Kidney (tissue), 14 donors: Measurements from ENCODE around the gene AR. TPM values are rescaled to one million over a fixed set of nuclear protein-coding genes. Genes with fewer than 3 reads are reported as not detected.

ENCODE experiments used
- DNase-seq, 5 donors: peaks; one replicate each; pipeline ENCODE4 v3.0.0-alpha.2; 2013 to 2020
- FAIRE-seq: peaks from 2 replicates; lab custom pipeline; 2012; peaks lifted over from hg19 to GRCh38; lab: Jason Lieb, UNC
- H3K27ac ChIP-seq, 2 donors: one replicate each; pipeline ENCODE4 v1.7.0; 2013; ENCODE audit warnings: low read depth in 2 of 2, low read length in 2 of 2, inconsistent platforms in 1 of 2
- H3K27me3 ChIP-seq: one replicate; pipeline ENCODE4 v1.7.1; 2013; ENCODE audit warnings: low read length, inconsistent platforms; ENCODE audit not compliant: control insufficient read depth, insufficient read depth
- H3K36me3 ChIP-seq, 3 donors: one replicate each; pipeline versions ENCODE4 v1.7.0 to v1.7.1; 2013; ENCODE audit warnings: low read length in 3 of 3, control low read depth in 1 of 3, inconsistent platforms in 1 of 3; ENCODE audit not compliant: insufficient read depth in 3 of 3, control insufficient read depth in 2 of 3
- H3K4me1 ChIP-seq, 3 donors: one replicate each; pipeline versions ENCODE4 v1.7.0 to v1.7.1; 2013; ENCODE audit warnings: low read length in 3 of 3, inconsistent platforms in 1 of 3, low read depth in 1 of 3; ENCODE audit not compliant: control insufficient read depth in 2 of 3, insufficient read depth in 2 of 3
- H3K4me3 ChIP-seq, 3 donors: one replicate each; pipeline versions ENCODE4 v1.7.0 to v1.8.1; 2013; ENCODE audit warnings: low read length in 3 of 3, control low read depth in 1 of 3, inconsistent platforms in 1 of 3
- H3K9ac ChIP-seq, 3 donors: one replicate each; pipeline versions ENCODE4 v1.7.0 to v1.7.1; 2013; ENCODE audit warnings: low read length in 3 of 3, control low read depth in 1 of 3, inconsistent platforms in 1 of 3
- H3K9me3 ChIP-seq, 3 donors: one replicate each; pipeline versions ENCODE4 v1.7.0 to v1.7.1; 2013; ENCODE audit warnings: low read length in 3 of 3, control low read depth in 1 of 3, inconsistent platforms in 1 of 3; ENCODE audit not compliant: control insufficient read depth in 2 of 3, insufficient read depth in 1 of 3
- intact Hi-C: fragments of 100-400 bp; cut with DNase I; formaldehyde crosslinking; loops from one replicate; pipeline ENCODE4 v1.11.1; 2022
- polyA plus RNA-seq: library from polyadenylated mRNA; stranded (reverse); fragments of 350-450 nt; fragmentation: Illumina TruSeq; extraction: RNeasy Lipid Tissue Mini Kit (QIAGEN cat#74804); gene quantifications from one replicate; pipeline ENCODE4 v1.2.3, GENCODE V29; 2014; ENCODE audit warnings: low read depth, low replicate concordance; ENCODE audit not compliant: insufficient read depth
- total RNA-seq: library from RNA; stranded (reverse); fragmentation: NEBNext Ultra II Directional; extraction: Animal tissue kit (Norgen Biotek cat#: 25700); gene quantifications from one replicate; pipeline ENCODE4 v1.2.1, GENCODE V29; 2021
- TF ChIP-seq, protein P1 (sequence below): IDR thresholded peaks from 3 replicates; pipeline ENCODE4 v1.5.1; 2012; ENCODE audit warnings: mild to moderate bottlenecking, moderate library complexity, borderline replicate concordance; ENCODE audit not compliant: insufficient read depth; ENCODE audit errors: extremely low read depth
- donor health status: control.
- donor health status: control.
- donor health status: control.
- donor health status: control.
- donor health status: control.
- donor health status: DM: yes; HTN: yes; CAD: no.
- donor health status: Normal renal cell carcinoma (clear cell type).

The AR gene
- total and polyA plus RNA-seq, 2 donors from 2014 or later: 1.6 to 13.6 TPM

DNA sequence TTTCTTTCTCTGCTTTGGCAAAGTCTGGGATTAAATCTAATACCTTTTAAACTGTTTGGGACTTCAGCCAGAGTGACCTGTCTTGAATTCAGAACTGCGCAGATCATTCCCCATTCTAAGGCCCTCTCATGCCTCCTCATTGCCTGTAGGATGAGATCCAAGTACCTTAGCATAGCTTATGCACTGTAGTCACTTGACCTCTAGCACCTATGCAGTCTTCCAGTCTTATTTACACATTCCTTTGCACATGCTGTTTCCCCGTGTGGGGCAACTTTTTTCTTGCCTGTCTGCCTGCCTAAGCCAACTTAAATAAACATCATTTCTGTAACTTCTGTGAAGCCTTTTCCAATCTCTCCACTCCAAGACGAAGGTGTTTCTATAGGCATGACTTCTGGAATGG is 68.4 kb downstream of the AR start:
- no peak overlapping the region for H3K9ac ChIP-seq
- no peak for DNase-seq

DNA sequence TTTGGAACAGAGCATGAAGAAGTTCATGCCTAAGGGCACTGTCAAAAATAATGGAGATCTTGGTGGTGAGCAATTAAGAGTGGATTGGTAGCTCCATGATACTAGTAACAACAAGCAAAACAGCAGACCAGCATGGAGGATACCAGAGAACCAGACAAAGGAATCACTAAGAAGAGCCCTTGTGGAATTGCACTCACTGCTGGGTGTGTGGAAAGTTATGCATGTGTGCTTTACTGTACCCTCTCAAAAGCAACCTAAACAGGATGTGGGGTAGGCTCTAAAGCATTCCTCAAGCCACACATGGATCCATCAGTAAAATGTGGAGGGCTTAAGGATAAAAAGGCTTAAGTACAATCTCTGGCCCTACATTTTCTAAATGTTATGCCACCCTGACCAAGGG is 69.5 kb downstream of the AR start:
- no peaks in the 10 kb centered on the region for H3K27me3 ChIP-seq
- no peaks in the 10 kb centered on the region for H3K9me3 ChIP-seq
- no peak overlapping the region for H3K4me3 ChIP-seq
- FAIRE-seq (no peak), DNase-seq (no peak)
- TF ChIP-seq, protein P1, sequence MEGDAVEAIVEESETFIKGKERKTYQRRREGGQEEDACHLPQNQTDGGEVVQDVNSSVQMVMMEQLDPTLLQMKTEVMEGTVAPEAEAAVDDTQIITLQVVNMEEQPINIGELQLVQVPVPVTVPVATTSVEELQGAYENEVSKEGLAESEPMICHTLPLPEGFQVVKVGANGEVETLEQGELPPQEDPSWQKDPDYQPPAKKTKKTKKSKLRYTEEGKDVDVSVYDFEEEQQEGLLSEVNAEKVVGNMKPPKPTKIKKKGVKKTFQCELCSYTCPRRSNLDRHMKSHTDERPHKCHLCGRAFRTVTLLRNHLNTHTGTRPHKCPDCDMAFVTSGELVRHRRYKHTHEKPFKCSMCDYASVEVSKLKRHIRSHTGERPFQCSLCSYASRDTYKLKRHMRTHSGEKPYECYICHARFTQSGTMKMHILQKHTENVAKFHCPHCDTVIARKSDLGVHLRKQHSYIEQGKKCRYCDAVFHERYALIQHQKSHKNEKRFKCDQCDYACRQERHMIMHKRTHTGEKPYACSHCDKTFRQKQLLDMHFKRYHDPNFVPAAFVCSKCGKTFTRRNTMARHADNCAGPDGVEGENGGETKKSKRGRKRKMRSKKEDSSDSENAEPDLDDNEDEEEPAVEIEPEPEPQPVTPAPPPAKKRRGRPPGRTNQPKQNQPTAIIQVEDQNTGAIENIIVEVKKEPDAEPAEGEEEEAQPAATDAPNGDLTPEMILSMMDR: no peak
- no peaks in the 10 kb centered on the region for H3K36me3 ChIP-seq
- H3K4me1 ChIP-seq: no peaks in the 10 kb centered on the region
- H3K27ac ChIP-seq: no peak overlapping the region
- intact Hi-C loops: no loop called here
- no peak overlapping the region for H3K9ac ChIP-seq

More for the DNA sequence above, 68.4 kb downstream of the AR start:
- TF ChIP-seq, protein P1: no peak
- Histone ChIP-seq H3K27me3 (no peaks in the 10 kb centered on the region), H3K9me3 (no peaks in the 10 kb centered on the region), H3K36me3 (no peaks in the 10 kb centered on the region), H3K27ac (no peak overlapping the region), H3K4me1 (no peaks in the 10 kb centered on the region), H3K4me3 (no peak overlapping the region)
- intact Hi-C loops: no loop called here
- FAIRE-seq: no peak

- H3K36me3 ChIP-seq: no peaks in the 10 kb centered on the region
- intact Hi-C loops: no loop called here
- FAIRE-seq: no peak
- H3K9ac ChIP-seq: no peak overlapping the region
- TF ChIP-seq, protein P1: no peak
- H3K4me1 ChIP-seq: no peaks in the 10 kb centered on the region
- no peaks in the 10 kb centered on the region for H3K27me3 ChIP-seq
- DNase-seq: no peak
- H3K9me3 ChIP-seq: no peaks in the 10 kb centered on the region
- H3K4me3 ChIP-seq: no peak overlapping the region
- no peak overlapping the region for H3K27ac ChIP-seq
These were observed 70.2 kb downstream of the AR start for GRCh38 chrX:67613996-67614395.

GRCh38 chrX:67614423-67614822 is 70.6 kb downstream of the AR start:
- no peaks in the 10 kb centered on the region for H3K4me1 ChIP-seq
- FAIRE-seq: no peak
- TF ChIP-seq, protein P1: no peak

More at GRCh38 chrX:67614423-67614822, 70.6 kb downstream of the AR start:
- H3K27ac ChIP-seq: no peak overlapping the region
- H3K9ac ChIP-seq: no peak overlapping the region
- no peaks in the 10 kb centered on the region for H3K27me3 ChIP-seq
- H3K36me3 ChIP-seq: no peaks in the 10 kb centered on the region
- intact Hi-C loops: no loop called here
- no peak overlapping the region for H3K4me3 ChIP-seq
- DNase-seq: no peak
- no peaks in the 10 kb centered on the region for H3K9me3 ChIP-seq
